K562 (cell line): ENCODE data around the gene LAMB1. TPM values are rescaled to one million over a fixed set of nuclear protein-coding genes. Genes with fewer than 3 reads are reported as not detected.

Source experiments
- CHD2 ChIP-seq: IDR thresholded peaks from 2 replicates; pipeline ENCODE4 v1.6.1; 2011; ENCODE audit warnings: low read depth, low read length
- DACH1 ChIP-seq: fragments of 450-650 bp; IDR thresholded peaks from 2 replicates; pipeline ENCODE4 v1.6.1; 2018; ENCODE audit not compliant: partially characterized antibody
- DDX20 ChIP-seq: fragments of 450-650 bp; IDR thresholded peaks from 2 replicates; pipeline ENCODE4 v1.6.1; 2016; ENCODE audit warnings: missing genetic modification characterization, low read depth, mild to moderate bottlenecking, missing compliant biosample characterization, moderate library complexity
- DMBX1 ChIP-seq: fragments of 250-450 bp; sonication (Bioruptor Pico); IDR thresholded peaks from 2 replicates; pipeline ENCODE4 v1.8.0; 2022; ENCODE audit warnings: inconsistent platforms, mild to moderate bottlenecking, moderate library complexity, borderline replicate concordance
- EP400 ChIP-seq: fragments of 450-650 bp; IDR thresholded peaks from 2 replicates; pipeline ENCODE4 v1.6.1; 2017; ENCODE audit warnings: antibody characterized with exemption, mild to moderate bottlenecking, moderate library complexity
- HDAC2 ChIP-seq: fragments of 450-650 bp; IDR thresholded peaks from 2 replicates; pipeline ENCODE4 v1.6.1; 2016; ENCODE audit warnings: mild to moderate bottlenecking
- HNRNPK ChIP-seq: fragments of 200-400 bp; formaldehyde crosslinking; IDR thresholded peaks from one replicate; pipeline ENCODE4 v1.6.1; 2018; ENCODE audit warnings: mild to moderate bottlenecking, low read depth, low read length; ENCODE audit not compliant: poor library complexity, severe bottlenecking
- HNRNPL ChIP-seq: fragments of 200-400 bp; formaldehyde crosslinking; IDR thresholded peaks from 2 replicates; pipeline ENCODE4 v1.6.1; 2017; ENCODE audit warnings: low read depth, mild to moderate bottlenecking, low read length
- KHSRP ChIP-seq: fragments of 450-650 bp; IDR thresholded peaks from 2 replicates; pipeline ENCODE4 v1.6.1; 2017
- KLF13 ChIP-seq: fragments of 450-650 bp; IDR thresholded peaks from 2 replicates; pipeline ENCODE4 v1.6.1; 2016; ENCODE audit warnings: missing genetic modification characterization, low read depth, mild to moderate bottlenecking, missing compliant biosample characterization, moderate library complexity, borderline replicate concordance
- MECOM ChIP-seq: fragments of 250-450 bp; sonication (Bioruptor Pico); IDR thresholded peaks from 2 replicates; pipeline ENCODE4 v1.8.0; 2022; ENCODE audit warnings: inconsistent platforms
- MEF2D ChIP-seq: conservative IDR thresholded peaks from 2 replicates; pipeline ENCODE4 v1.6.1; 2016; ENCODE audit warnings: low read depth, missing genetic modification characterization, missing compliant biosample characterization
- NRF1 ChIP-seq, 2 experiments: fragments of 450-650 bp; IDR thresholded peaks in 1 of 2; conservative IDR thresholded peaks in 1 of 2; 2 replicates each; pipeline ENCODE4 v1.6.1; 2014; ENCODE audit warnings: mild to moderate bottlenecking in 2 of 2
- PRPF4 ChIP-seq: fragments of 200-400 bp; formaldehyde crosslinking; IDR thresholded peaks from one replicate; pipeline ENCODE4 v1.6.1; 2017; ENCODE audit warnings: low read length, low read depth, mild to moderate bottlenecking; ENCODE audit not compliant: insufficient read depth, poor library complexity, severe bottlenecking
- polyA plus RNA-seq, 8 experiments: library from polyadenylated mRNA; depleted of rRNA in 4 of 8; stranded (reverse) in 5 of 8; unstranded in 3 of 8; fragments of >200 nt; fragmentation: Nextera tagmentation in 2 of 8; fragmentation: Illumina TruSeq in 1 of 8; extraction: Ambion mirVana in 2 of 8; extraction: Trizol in 1 of 8; gene quantifications; 2 replicates each; pipeline versions ENCODE4 v1.2.1 to v1.2.3, GENCODE V29; 2011 to 2014; ENCODE audit warnings: inconsistent platforms in 1 of 8, missing spikeins in 1 of 8
- total RNA-seq, 7 experiments: library from RNA; depleted of rRNA in 6 of 7; stranded (reverse); fragments of >200 nt in 6 of 7; fragmentation: Illumina TruSeq in 2 of 7; extraction: Trizol in 2 of 7; gene quantifications; 2 replicates each; pipeline versions ENCODE4 v1.2.1 to v1.2.3, GENCODE V29; 2011 to 2021; ENCODE audit warnings: low replicate concordance in 1 of 7
- TF ChIP-seq, protein P1 (sequence below): fragments of 450-650 bp; IDR thresholded peaks from 2 replicates; pipeline ENCODE4 v1.6.1; 2017; ENCODE audit warnings: antibody characterized with exemption
- TF ChIP-seq, protein P2 (sequence below), 2 experiments: IDR thresholded peaks; 2 replicates each; pipeline ENCODE4 v1.6.1; 2011; ENCODE audit warnings: borderline replicate concordance in 1 of 2, control low read depth in 1 of 2, low read depth in 1 of 2, low read length in 1 of 2, mild to moderate bottlenecking in 1 of 2, mixed read lengths in 1 of 2, moderate library complexity in 1 of 2; ENCODE audit not compliant: insufficient read depth in 1 of 2, insufficient read length in 1 of 2, poor library complexity in 1 of 2, severe bottlenecking in 1 of 2; ENCODE audit errors: extremely low read depth in 1 of 2
- TF ChIP-seq, protein P3 (sequence below): fragments of 250-450 bp; sonication (Bioruptor Pico); IDR thresholded peaks from 2 replicates; pipeline ENCODE4 v1.5.0; 2021; ENCODE audit warnings: mild to moderate bottlenecking, moderate library complexity
- TF ChIP-seq, protein P4 (sequence below): IDR thresholded peaks from 3 replicates; pipeline ENCODE4 v1.6.1; 2011; ENCODE audit warnings: borderline replicate concordance, mild to moderate bottlenecking; ENCODE audit not compliant: insufficient read length, insufficient read depth

Gene LAMB1
- total and polyA plus RNA-seq, 9 of the 15 experiments (the other 6 are each of a cell fraction or from before 2014, with no cell fraction given) = 6.0 to 17.7 (median 12.3) TPM

DNA sequence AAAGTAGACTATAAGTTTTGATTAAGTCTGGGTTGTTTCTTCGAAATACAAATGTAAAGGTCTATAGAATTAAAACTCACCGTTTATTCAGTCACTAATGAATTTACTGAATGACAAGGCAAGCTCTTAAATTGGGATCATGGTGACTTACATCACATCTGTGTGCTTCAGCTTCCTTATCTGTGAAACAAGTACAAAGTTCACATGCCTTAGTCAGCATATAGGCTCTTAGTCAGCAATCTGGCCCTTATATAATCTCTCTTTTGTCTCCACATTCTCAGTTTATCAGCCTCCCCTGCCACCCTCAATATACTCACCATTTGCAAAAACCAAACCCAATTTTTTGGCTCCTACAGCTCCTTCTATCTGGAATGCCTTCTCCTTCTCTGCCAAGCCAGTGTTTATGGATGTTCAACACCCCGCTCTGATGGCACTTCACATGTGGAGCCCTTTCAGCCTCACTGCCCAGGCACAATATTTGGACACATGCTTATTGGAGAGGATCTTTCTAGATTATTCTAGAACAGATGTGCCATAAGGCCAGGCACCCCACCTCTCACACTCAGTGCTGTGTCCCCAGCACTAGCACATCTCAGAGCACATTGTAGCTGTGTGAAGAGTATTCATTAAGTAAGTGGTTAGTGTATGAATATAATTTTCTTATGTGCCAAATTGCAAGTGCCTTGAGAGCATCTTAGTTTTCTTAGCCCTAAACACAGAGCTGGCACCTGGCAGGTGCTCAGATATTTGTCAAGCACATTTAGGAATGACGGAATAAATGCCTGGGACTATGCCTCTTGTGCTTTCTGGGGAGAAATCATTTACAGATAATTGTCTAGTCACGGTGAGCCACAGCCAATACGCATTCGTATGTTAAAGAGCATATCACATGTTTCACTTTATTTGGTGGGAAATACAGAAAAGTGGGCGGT, 9.8 kb upstream of the LAMB1 start (continued):
- TF ChIP-seq, protein P1, sequence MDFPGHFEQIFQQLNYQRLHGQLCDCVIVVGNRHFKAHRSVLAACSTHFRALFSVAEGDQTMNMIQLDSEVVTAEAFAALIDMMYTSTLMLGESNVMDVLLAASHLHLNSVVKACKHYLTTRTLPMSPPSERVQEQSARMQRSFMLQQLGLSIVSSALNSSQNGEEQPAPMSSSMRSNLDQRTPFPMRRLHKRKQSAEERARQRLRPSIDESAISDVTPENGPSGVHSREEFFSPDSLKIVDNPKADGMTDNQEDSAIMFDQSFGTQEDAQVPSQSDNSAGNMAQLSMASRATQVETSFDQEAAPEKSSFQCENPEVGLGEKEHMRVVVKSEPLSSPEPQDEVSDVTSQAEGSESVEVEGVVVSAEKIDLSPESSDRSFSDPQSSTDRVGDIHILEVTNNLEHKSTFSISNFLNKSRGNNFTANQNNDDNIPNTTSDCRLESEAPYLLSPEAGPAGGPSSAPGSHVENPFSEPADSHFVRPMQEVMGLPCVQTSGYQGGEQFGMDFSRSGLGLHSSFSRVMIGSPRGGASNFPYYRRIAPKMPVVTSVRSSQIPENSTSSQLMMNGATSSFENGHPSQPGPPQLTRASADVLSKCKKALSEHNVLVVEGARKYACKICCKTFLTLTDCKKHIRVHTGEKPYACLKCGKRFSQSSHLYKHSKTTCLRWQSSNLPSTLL = no peak
- no peak for TF ChIP-seq NRF1 (conservative IDR thresholded peaks at IDR 0.05 in 1 of 2, IDR thresholded peaks at IDR 0.05 in 1 of 2)
- TF ChIP-seq MEF2D (tag) = peak; percentile 63; the same call in 1 of the 2 replicates
- TF ChIP-seq, protein P2, sequence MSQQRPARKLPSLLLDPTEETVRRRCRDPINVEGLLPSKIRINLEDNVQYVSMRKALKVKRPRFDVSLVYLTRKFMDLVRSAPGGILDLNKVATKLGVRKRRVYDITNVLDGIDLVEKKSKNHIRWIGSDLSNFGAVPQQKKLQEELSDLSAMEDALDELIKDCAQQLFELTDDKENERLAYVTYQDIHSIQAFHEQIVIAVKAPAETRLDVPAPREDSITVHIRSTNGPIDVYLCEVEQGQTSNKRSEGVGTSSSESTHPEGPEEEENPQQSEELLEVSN (IDR thresholded peaks at IDR 0.05; ENCODE audit: borderline replicate concordance in 1 of 2, extremely low read depth in 1 of 2, insufficient read depth in 1 of 2, insufficient read length in 1 of 2, low read depth in 1 of 2, low read length in 1 of 2, poor library complexity in 1 of 2, severe bottlenecking in 1 of 2) = no peak
- peak; percentile 76 for TF ChIP-seq EP400
- TF ChIP-seq KLF13 (tag) = no peak
- no peak for TF ChIP-seq DMBX1 (CRISPR knock-in tag)
- TF ChIP-seq KHSRP = no peak
- no peak for TF ChIP-seq CHD2
- TF ChIP-seq HNRNPL = no peak
- TF ChIP-seq HDAC2 = peak; percentile 98
- no peak for TF ChIP-seq MECOM (CRISPR knock-in tag)
- TF ChIP-seq, protein P3, sequence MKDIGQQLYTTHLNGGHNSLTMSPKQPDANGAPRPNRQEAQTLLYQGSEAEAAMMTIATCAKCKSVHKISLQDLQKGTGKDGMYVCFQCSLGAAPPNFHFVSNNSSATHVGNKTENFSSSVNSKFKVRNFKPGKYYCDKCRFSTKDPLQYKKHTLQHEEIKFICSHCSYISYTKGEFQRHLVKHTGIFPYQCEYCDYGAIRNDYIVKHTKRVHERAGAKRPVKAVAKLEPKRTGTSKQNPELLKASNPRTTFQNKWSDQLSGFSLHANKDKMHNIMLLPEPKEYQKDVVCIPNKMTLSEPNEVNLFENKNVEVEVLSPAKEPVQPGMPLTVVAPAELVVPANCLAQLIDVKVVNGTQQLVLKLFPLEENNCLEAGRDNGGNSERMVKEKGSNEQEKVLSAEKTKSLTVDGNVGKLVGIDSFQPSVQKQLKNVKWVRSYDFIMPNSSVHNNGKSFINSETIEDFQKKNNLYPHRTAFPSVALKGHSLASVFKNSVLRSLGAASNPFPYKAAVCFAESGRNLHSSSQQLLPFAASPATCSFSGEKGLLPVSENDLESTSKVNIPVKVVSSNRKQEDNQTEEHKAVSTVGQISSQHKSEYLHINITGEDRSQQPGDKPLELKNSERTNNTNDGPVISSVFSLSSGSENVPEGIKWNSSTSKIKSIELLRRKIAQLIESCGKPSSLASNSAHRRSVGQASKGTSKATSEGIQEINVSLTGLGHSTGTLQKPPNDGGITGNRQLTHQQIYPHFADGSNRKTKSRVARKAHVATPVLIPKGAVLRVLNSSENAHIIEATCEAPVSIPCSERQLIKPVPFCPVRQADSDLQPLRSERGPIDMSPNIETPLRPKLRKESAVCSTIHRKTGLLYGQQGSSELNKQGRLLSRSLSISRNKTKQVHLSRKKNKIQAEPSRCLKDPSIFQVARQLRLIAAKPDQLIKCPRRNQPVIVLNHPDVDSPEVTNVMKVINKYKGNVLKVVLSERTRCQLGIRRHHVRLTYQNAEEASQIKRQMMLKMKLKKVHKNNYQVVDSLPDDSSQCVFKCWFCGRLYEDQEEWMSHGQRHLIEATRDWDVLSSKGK (CRISPR knock-in tag) = no peak
- TF ChIP-seq PRPF4 = no peak
- peak; percentile 69 for TF ChIP-seq DACH1
- no peak for TF ChIP-seq DDX20
- TF ChIP-seq, protein P4, sequence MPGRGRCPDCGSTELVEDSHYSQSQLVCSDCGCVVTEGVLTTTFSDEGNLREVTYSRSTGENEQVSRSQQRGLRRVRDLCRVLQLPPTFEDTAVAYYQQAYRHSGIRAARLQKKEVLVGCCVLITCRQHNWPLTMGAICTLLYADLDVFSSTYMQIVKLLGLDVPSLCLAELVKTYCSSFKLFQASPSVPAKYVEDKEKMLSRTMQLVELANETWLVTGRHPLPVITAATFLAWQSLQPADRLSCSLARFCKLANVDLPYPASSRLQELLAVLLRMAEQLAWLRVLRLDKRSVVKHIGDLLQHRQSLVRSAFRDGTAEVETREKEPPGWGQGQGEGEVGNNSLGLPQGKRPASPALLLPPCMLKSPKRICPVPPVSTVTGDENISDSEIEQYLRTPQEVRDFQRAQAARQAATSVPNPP = no peak
- TF ChIP-seq HNRNPK = no peak
